Trophoblast cell (in vitro differentiated cells and primary cell): ENCODE measurements around the gene CFAP58.

Experiments
- DNase-seq, 2 donors: peaks; one replicate each; pipeline ENCODE4 v3.0.0-alpha.2; 2016
- H2AFZ ChIP-seq: 2 replicates; pipeline ENCODE4 v1.6.1; 2013; ENCODE audit warnings: low read length, moderate library complexity, mild to moderate bottlenecking; ENCODE audit not compliant: insufficient read depth, poor library complexity
- H2AK5ac ChIP-seq: 2 replicates; pipeline ENCODE4 v1.6.1; 2013; ENCODE audit warnings: mild to moderate bottlenecking, low read length
- H2BK120ac ChIP-seq: 2 replicates; pipeline ENCODE4 v1.6.1; 2013; ENCODE audit warnings: low read length, mild to moderate bottlenecking, moderate library complexity; ENCODE audit not compliant: insufficient read depth, poor library complexity
- H2BK12ac ChIP-seq: 2 replicates; pipeline ENCODE4 v1.6.1; 2013; ENCODE audit warnings: mild to moderate bottlenecking, low read length, moderate library complexity
- H2BK5ac ChIP-seq: 2 replicates; pipeline ENCODE4 v1.6.1; 2013; ENCODE audit warnings: low read length, low read depth, moderate library complexity, mild to moderate bottlenecking; ENCODE audit not compliant: poor library complexity
- H3K14ac ChIP-seq: 2 replicates; pipeline ENCODE4 v1.6.1; 2013; ENCODE audit warnings: mild to moderate bottlenecking, low read length
- H3K18ac ChIP-seq: 2 replicates; pipeline ENCODE4 v1.6.1; 2013; ENCODE audit warnings: mild to moderate bottlenecking, low read length
- H3K23ac ChIP-seq: 2 replicates; pipeline ENCODE4 v1.6.1; 2013; ENCODE audit warnings: low read length
- H3K27ac ChIP-seq: 2 replicates; pipeline ENCODE4 v1.5.1; 2013; ENCODE audit warnings: low read depth, mild to moderate bottlenecking, inconsistent platforms, low read length, moderate library complexity
- H3K27me3 ChIP-seq: 2 replicates; pipeline ENCODE4 v1.6.1; 2013; ENCODE audit warnings: inconsistent platforms, mild to moderate bottlenecking, low read length, moderate library complexity; ENCODE audit not compliant: insufficient read depth
- H3K36me3 ChIP-seq, 2 experiments: 1 replicate in 1 of 2; 2 replicates in 1 of 2; pipeline ENCODE4 v1.6.1; 2013; ENCODE audit warnings: low read length in 2 of 2, mild to moderate bottlenecking in 2 of 2, moderate library complexity in 1 of 2; ENCODE audit not compliant: insufficient read depth in 2 of 2, control insufficient read depth in 1 of 2
- H3K4ac ChIP-seq: 2 replicates; pipeline ENCODE4 v1.6.1; 2013; ENCODE audit warnings: low read depth, mild to moderate bottlenecking, low read length, moderate library complexity
- H3K4me1 ChIP-seq, 2 experiments: 1 replicate in 1 of 2; 2 replicates in 1 of 2; pipeline ENCODE4 v1.6.1; 2013; ENCODE audit warnings: low read length in 2 of 2, mild to moderate bottlenecking in 2 of 2, moderate library complexity in 1 of 2; ENCODE audit not compliant: insufficient read depth in 2 of 2, control insufficient read depth in 1 of 2
- H3K4me2 ChIP-seq: 2 replicates; pipeline ENCODE4 v1.6.1; 2013; ENCODE audit warnings: inconsistent platforms, mild to moderate bottlenecking, low read length, moderate library complexity
- H3K4me3 ChIP-seq: 2 replicates; pipeline ENCODE4 v1.5.1; 2013; ENCODE audit warnings: mild to moderate bottlenecking, low read depth, low read length, inconsistent platforms
- H3K79me1 ChIP-seq: one replicate; pipeline ENCODE4 v1.6.1; 2013; ENCODE audit warnings: low read length
- H3K79me2 ChIP-seq: 2 replicates; pipeline ENCODE4 v1.6.1; 2013; ENCODE audit warnings: low read length, mild to moderate bottlenecking; ENCODE audit not compliant: control insufficient read depth, insufficient read depth, poor library complexity
- H3K9ac ChIP-seq: 2 replicates; pipeline ENCODE4 v1.6.1; 2013; ENCODE audit warnings: mild to moderate bottlenecking, low read length
- H3K9me3 ChIP-seq: 2 replicates; pipeline ENCODE4 v1.6.1; 2013; ENCODE audit warnings: low read depth, mild to moderate bottlenecking, control low read depth, inconsistent platforms, low read length; ENCODE audit not compliant: insufficient read depth
- H4K12ac ChIP-seq: 2 replicates; pipeline ENCODE4 v1.6.1; 2013; ENCODE audit warnings: low read depth, mild to moderate bottlenecking, low read length, moderate library complexity
- H4K8ac ChIP-seq: 2 replicates; pipeline ENCODE4 v1.6.1; 2013; ENCODE audit warnings: low read depth, mild to moderate bottlenecking, low read length, moderate library complexity
- H4K91ac ChIP-seq: one replicate; pipeline ENCODE4 v1.6.1; 2013; ENCODE audit warnings: low read depth, mild to moderate bottlenecking, low read length, moderate library complexity
- WGBS: extraction: QIAGEN DNeasy Blood & Tissue Kit; methylation state at CpG from one replicate; pipeline ENCODE4 v1.1.7; 2013; ENCODE audit warnings: missing lambda C conversion rate; ENCODE audit not compliant: insufficient read length, insufficient coverage; ENCODE audit errors: extremely low coverage; 5-methylcytosine and 5-hydroxymethylcytosine counted together

Gene CFAP58

GRCh38 chr10:104345515-104345914 is 8.1 kb upstream of the CFAP58 start:
- Histone ChIP-seq H3K9ac (no peak overlapping the region), H3K9me3 (no peaks in the 10 kb centered on the region), H3K23ac (no peak overlapping the region), H3K27ac (no peak overlapping the region), H3K4me3 (no peak overlapping the region), H3K79me1 (no peaks in the 10 kb centered on the region), H3K4me1 (peaks cover 0 to 5% of the 10 kb centered on the region in 2 experiments), H3K4me2 (no peak overlapping the region), H3K36me3 (no peaks in the 10 kb centered on the region), H2AFZ (no peak overlapping the region), H3K27me3 (no peaks in the 10 kb centered on the region), H4K12ac (no peak overlapping the region), H3K18ac (no peak overlapping the region), H3K79me2 (no peaks in the 10 kb centered on the region), H2BK120ac (no peak overlapping the region), H2BK5ac (no peak overlapping the region), H2BK12ac (no peak overlapping the region), H4K91ac (no peak overlapping the region), H4K8ac (no peak overlapping the region), H3K4ac (no peak overlapping the region), H2AK5ac (no peak overlapping the region), H3K14ac (no peak overlapping the region)
- no peak for DNase-seq

DNA sequence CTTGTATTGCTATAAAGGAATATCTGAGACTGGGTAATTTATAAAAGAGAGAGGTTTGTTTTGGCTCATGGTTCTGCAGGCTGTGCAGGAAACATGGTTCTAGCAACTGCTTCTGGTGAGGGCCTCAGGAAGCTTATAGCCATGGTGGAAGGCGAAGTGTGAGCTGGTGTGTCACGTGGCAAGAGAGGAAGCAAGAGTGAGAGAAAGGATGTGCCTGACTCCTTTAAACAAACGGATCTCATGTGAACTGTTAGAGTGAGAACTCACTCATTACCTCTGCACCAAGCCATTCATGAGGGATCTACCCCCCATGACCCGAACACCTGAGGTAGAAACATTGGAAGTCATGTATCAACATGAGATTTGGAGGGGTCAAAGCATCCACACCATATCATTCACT is 7.7 kb upstream of the CFAP58 start:
- Histone ChIP-seq H2AFZ (no peak overlapping the region), H3K4me3 (no peak overlapping the region), H2BK120ac (no peak overlapping the region), H3K4ac (no peak overlapping the region), H3K27me3 (no peaks in the 10 kb centered on the region), H3K27ac (no peak overlapping the region), H3K9me3 (no peaks in the 10 kb centered on the region), H3K4me2 (no peak overlapping the region), H3K79me2 (no peaks in the 10 kb centered on the region), H3K14ac (no peak overlapping the region), H2BK12ac (no peak overlapping the region), H3K9ac (no peak overlapping the region), H3K18ac (no peak overlapping the region), H4K8ac (no peak overlapping the region), H4K91ac (no peak overlapping the region), H3K4me1 (peaks cover 0 to 5% of the 10 kb centered on the region in 2 experiments), H3K36me3 (no peaks in the 10 kb centered on the region), H2AK5ac (no peak overlapping the region), H4K12ac (no peak overlapping the region), H2BK5ac (no peak overlapping the region), H3K79me1 (no peaks in the 10 kb centered on the region), H3K23ac (no peak overlapping the region)
- no peak for DNase-seq
- WGBS: no CpG with 5 or more reads among the region's 4 CpGs

DNA sequence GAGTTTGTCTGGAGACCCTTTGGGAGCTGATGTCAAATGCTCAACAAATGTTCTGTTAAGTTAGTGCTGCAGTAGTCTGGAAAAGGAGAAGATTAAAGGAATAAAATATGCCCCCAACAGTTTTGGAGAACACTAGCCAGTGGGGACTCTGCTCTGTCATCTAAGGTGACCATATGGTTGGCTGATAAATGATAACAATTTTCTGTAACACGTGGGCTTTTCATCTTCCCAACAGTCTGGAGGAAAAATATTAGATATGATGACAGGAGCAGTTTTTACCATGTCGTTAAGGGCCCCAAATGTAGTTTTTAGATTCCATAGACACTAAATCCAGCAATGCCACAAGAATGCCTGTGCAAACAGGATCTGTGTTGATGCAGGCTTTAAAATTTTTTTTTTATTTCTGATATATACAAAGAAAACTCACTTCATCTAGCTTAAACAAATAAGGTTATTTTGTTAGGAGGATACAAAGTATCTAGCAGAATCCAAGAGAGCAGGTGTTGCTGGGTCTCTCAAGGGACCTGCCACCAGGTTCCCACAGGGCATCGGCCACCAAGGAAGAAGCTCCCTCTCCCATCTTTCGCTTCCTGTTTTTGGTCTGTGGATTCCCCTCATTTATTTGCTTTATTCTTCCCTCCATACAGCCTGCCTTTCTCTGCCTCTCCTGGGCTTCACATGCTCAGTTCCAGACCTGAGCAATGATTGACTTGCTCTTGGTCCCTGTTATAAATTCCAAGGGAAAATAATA is 6.2 kb upstream of the CFAP58 start:
- Histone ChIP-seq H3K4me1 (peaks cover 0 to 5% of the 10 kb centered on the region in 2 experiments), H3K23ac (no peak overlapping the region), H3K4me2 (no peak overlapping the region), H3K36me3 (no peaks in the 10 kb centered on the region), H4K91ac (no peak overlapping the region), H3K27me3 (no peaks in the 10 kb centered on the region), H2BK120ac (no peak overlapping the region), H2BK5ac (no peak overlapping the region), H3K14ac (no peak overlapping the region), H2BK12ac (no peak overlapping the region), H3K4ac (no peak overlapping the region), H2AFZ (no peak overlapping the region), H3K18ac (no peak overlapping the region), H4K12ac (no peak overlapping the region), H3K9ac (no peak overlapping the region), H3K9me3 (no peaks in the 10 kb centered on the region), H3K79me2 (no peaks in the 10 kb centered on the region), H4K8ac (no peak overlapping the region), H3K79me1 (no peaks in the 10 kb centered on the region), H3K4me3 (no peak overlapping the region), H2AK5ac (no peak overlapping the region), H3K27ac (no peak overlapping the region)
- no peak for DNase-seq
- no CpG with 5 or more reads among the region's 4 CpGs for WGBS

DNA sequence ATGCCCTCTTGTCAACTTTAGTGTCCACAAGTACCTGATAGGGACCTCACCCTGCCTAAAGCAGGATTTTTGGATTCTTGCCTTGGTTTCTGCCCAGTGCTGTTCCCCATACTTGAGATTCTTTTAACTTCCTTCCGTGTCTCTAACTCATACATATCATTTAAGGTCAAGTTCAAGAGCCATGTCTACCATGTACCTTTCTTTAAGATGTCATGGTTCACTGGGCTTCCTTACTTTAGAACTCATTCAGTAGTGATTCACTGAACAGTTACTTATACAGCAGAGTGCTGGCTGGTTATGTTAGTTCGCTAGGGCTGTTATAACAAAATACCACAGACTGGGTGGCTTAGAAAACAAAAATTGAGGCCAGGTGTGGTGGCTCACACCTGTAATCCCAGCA is 5.0 kb upstream of the CFAP58 start:
- peaks cover 0 to 5% of the 10 kb centered on the region in 2 experiments for H3K4me1 ChIP-seq
- no peak overlapping the region for H4K12ac ChIP-seq
- H3K36me3 ChIP-seq: no peaks in the 10 kb centered on the region
- no peak overlapping the region for H3K4ac ChIP-seq
- H3K79me2 ChIP-seq: no peaks in the 10 kb centered on the region
- H3K4me3 ChIP-seq: no peak overlapping the region
- H3K23ac ChIP-seq: no peak overlapping the region
- H3K4me2 ChIP-seq: no peak overlapping the region
- H2AK5ac ChIP-seq: no peak overlapping the region
- peak in 1 of 2 donors; percentile 34 for DNase-seq
- H3K27me3 ChIP-seq: no peaks in the 10 kb centered on the region
- H3K14ac ChIP-seq: no peak overlapping the region
- no CpG with 5 or more reads among the region's 2 CpGs for WGBS
- H4K91ac ChIP-seq: no peak overlapping the region
- no peaks in the 10 kb centered on the region for H3K79me1 ChIP-seq
- H2BK12ac ChIP-seq: no peak overlapping the region
- no peak overlapping the region for H2AFZ ChIP-seq
- H3K9me3 ChIP-seq: peaks cover 2% of the 10 kb centered on the region
- no peak overlapping the region for H3K18ac ChIP-seq
- no peak overlapping the region for H3K27ac ChIP-seq
- H3K9ac ChIP-seq: no peak overlapping the region
- no peak overlapping the region for H2BK5ac ChIP-seq
- no peak overlapping the region for H2BK120ac ChIP-seq
- H4K8ac ChIP-seq: no peak overlapping the region
